Activated CD4-positive, CD25-positive, alpha-beta regulatory T cell treated with anti-CD3 and anti-CD28 coated beads, Interleukin-2, amount 50 U/mL, for 16 hours (primary cell): ENCODE data around the gene LGALS13.
"Not testable (repeated sequence)": the region's sequence is repeated elsewhere in the genome, so short reads cannot be mapped to it uniquely, and the experiment has no call there.

Experiments
- DNase-seq: peaks from one replicate; pipeline ENCODE4 v3.0.0-alpha.2; 2020; ENCODE audit warnings: low read depth, low spot score

LGALS13 gene

GRCh38 chr19:39617745-39618144, 15.4 kb downstream of the LGALS13 start:
- DNase-seq: no peak

DNA sequence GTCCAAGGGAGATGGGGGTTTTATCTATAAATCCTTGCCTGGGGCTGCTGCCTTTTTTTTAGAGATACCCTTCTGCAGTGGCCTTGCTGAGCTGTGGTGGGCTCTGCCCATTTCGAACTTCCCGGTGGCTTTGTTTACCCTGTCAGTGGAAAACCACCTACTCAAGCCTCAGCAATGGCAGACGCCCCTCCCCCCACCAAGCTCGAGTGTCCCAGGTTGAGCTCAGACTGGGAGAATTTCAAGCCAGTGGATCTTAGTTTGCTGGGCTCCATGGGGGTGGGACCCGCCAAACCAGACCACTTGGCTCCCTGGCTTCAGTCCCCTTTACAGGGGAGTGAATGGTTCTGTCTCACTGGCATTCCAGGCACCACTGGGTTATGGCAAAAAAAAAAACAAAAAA, 21.6 kb downstream of the LGALS13 start:
- no peak for DNase-seq

DNA sequence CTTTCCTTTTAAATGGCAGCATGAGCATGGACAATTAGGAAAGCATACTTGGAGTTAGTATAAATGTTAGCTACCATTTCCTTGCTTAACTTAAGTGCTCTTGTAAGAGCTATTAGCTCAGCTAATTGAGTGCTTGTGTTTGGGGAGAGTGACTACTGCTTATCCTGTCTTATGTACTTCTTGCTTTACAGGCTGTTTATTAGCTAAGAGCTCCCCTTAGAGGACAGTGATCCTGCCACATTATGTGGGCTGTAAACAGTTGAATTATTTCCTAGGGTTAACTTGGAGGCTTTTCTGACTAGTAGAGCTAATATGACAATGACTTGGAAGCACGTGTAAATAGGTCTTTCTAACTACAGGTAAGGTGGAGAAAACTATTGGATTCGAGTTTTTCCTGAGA, 25.3 kb downstream of the LGALS13 start:
- DNase-seq: not testable (repeated sequence)

DNA sequence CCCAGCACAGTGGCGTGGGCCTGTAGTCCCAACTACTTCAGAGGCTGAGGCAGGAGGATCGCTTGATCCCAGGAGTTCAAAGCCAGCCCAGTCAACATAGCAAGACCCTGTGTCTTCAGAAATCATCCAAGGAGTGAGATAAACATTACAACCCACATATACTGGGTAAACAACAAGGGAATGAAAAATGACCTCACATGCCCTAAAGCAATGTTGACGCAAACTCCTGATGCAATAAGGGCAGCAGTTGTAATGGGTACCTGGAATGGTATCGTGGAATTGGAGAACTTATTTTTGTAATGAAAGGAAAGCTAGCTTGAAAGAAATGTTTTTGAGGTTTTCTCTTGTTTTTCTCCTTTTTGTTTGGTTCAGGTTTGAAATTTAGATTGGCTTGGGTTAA, 28.9 kb downstream of the LGALS13 start:
- no peak for DNase-seq

- DNase-seq: no peak
Measured at GRCh38 chr19:39631626-39632025, 29.3 kb downstream of the LGALS13 start.

DNA sequence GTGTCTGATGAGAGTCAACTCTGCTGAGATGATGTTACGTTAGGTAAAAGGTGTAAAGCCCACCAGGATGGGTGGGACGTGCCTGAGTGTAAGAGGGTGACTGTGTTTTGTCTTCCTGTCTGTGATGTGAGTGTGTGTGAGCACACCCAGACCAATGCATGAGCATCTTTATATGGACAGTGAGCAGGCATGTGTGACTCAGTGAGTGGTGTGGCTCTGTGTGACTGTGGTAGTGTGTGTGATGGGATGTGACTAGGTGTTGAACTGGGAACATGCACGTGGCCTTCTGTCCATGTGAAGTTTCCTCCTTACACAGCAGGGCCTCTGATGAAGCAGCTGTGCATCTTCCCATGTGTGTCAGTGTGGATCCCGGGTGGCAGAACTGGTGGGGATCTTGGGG, 35.6 kb downstream of the LGALS13 start:
- DNase-seq: no peak

DNA sequence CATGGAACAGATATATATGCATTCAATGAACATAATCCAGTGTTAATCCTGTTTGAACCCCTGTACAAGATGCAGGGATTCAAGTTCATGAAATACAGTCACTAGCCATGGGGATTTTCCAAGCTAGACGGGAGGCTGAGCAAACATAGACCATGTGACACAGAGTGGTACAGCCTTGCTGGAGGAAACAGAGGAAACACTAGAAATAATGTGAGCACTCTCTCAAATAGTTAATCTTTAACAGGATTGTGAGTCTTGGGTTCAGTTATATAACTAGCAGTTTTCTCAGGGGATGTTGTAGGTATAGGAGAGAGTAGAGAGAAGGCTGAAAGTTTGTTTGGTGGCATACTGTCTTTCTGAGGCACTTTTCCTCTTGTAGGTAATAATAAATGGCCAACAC, 39.4 kb downstream of the LGALS13 start:
- DNase-seq: no peak

DNA sequence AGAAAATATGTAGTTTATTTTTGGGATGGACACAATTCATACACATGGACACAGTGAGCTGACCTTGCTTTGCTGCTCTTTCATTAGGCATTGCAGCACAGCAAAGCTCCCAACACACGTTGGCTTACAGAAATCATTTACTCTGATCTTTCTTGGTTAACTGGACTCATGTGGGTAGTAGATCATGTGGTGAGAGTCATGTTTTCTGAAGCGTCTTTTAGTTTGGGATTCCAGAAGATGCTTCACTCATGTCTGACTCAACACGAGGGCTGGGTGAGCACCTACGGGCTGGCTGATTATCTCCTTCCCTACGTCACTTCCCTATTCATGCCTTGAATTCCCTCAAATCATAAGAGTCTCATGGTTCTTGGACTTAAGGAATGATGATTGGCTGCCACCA, 41.3 kb downstream of the LGALS13 start:
- no peak for DNase-seq

- DNase-seq: no peak
Measured at GRCh38 chr19:39645800-39646411, 43.6 kb downstream of the LGALS13 start.

DNA sequence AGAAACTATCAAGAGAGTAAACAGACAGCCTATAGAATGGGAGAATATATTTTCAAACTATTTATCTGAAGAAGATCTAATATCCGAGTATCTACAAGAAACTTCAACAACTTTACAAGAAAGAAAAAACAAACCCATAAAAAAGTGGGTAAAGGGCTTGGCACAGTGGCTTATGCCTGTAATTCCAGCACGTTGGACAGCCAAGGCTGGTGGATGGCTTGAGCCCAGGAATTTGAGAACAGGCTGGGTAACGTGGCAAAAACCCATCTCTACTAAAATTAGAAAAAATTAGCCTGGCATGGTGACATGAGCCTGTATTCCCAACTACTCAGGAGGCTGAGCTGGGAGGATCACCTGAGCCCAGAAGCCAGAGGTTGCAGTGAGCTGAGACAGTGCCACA, 45.6 kb downstream of the LGALS13 start:
- no peak for DNase-seq

DNA sequence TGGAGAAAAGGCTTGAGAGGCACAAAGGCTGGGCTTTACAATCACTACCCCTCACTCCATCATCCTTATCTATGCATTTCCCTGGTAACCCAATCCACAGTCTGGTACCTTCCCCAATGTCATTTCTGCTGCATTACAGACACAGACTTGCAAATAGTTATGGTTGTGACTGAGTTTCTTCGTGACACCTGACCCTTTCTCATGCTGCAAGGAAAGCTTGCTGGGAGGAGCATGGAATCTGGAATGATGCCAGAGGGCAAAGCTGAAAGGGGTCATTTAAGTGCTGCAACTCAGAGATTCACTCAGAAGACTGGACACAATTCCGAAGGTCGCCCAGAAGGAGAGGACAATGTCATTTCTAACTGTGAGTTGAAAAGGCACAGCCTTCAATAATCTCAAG, 53.3 kb downstream of the LGALS13 start, which contains the start of gene LGALS16:
Gene LGALS16 (plus strand): TSS at position 301 of the 400 bp plus-strand sequence. CDS start 49 bp downstream, at position 350.
- no peak for DNase-seq
